OCI-LY1 (cell line): ENCODE results near the gene MAPK1.
"Not testable (repeated sequence)": the region's sequence is repeated elsewhere in the genome, so short reads cannot be mapped to it uniquely, and the experiment has no call there.

Source experiments
- H2AFZ ChIP-seq: fragments of 200-600 bp; sonication (generic), shearing (Covaris generic); 2 replicates; pipeline ENCODE4 v1.6.0; 2014; ENCODE audit warnings: antibody characterized with exemption, mild to moderate bottlenecking, low read length
- H3F3A ChIP-seq: fragments of 200-600 bp; sonication (generic), shearing (Covaris generic); 2 replicates; pipeline ENCODE4 v1.6.0; 2014; ENCODE audit warnings: mild to moderate bottlenecking, antibody characterized with exemption, low read length, moderate library complexity; ENCODE audit not compliant: insufficient read depth
- H3K27ac ChIP-seq: fragments of 200-600 bp; sonication (generic); 2 replicates; pipeline ENCODE4 v1.5.1; 2014; ENCODE audit warnings: low read length, mixed run types, mild to moderate bottlenecking, low read depth; ENCODE audit not compliant: poor library complexity, severe bottlenecking
- H3K27me3 ChIP-seq: fragments of 200-600 bp; sonication (generic); 2 replicates; pipeline ENCODE4 v1.6.0; 2014; ENCODE audit warnings: antibody characterized with exemption, mild to moderate bottlenecking, low read length, moderate library complexity; ENCODE audit not compliant: insufficient read depth
- H3K36me3 ChIP-seq: fragments of 200-600 bp; sonication (generic); 2 replicates; pipeline ENCODE4 v1.6.1; 2014; ENCODE audit warnings: mild to moderate bottlenecking, antibody characterized with exemption, low read length, moderate library complexity, mixed read lengths; ENCODE audit not compliant: insufficient read depth
- H3K4me1 ChIP-seq: fragments of 200-600 bp; sonication (generic); 2 replicates; pipeline ENCODE4 v1.5.1; 2014; ENCODE audit warnings: mild to moderate bottlenecking, low read length, moderate library complexity; ENCODE audit not compliant: insufficient read depth, severe bottlenecking
- H3K4me2 ChIP-seq: fragments of 200-600 bp; sonication (generic), shearing (Covaris generic); 2 replicates; pipeline ENCODE4 v1.6.1; 2014; ENCODE audit warnings: low read length
- H3K4me3 ChIP-seq: fragments of 200-600 bp; sonication (generic); 2 replicates; pipeline ENCODE4 v1.5.1; 2014; ENCODE audit warnings: low read length, low read depth, mild to moderate bottlenecking, mixed read lengths; ENCODE audit not compliant: poor library complexity, severe bottlenecking
- H3K79me2 ChIP-seq: fragments of 200-600 bp; shearing (Covaris generic); 2 replicates; pipeline ENCODE4 v1.6.1; 2016; ENCODE audit warnings: mixed run types, low read length, mixed read lengths; ENCODE audit not compliant: insufficient read depth
- H3K9ac ChIP-seq: fragments of 200-600 bp; sonication (generic), shearing (Covaris generic); 2 replicates; pipeline ENCODE4 v1.6.1; 2014; ENCODE audit warnings: mild to moderate bottlenecking, low read length, mixed read lengths
- H3K9me2 ChIP-seq: fragments of 200-600 bp; sonication (generic), shearing (Covaris generic); 2 replicates; pipeline ENCODE4 v1.6.1; 2014; ENCODE audit warnings: low read depth, mild to moderate bottlenecking, low read length, mixed read lengths
- H3K9me3 ChIP-seq: fragments of 200-600 bp; shearing (Covaris generic); 2 replicates; pipeline ENCODE4 v1.6.1; 2014; ENCODE audit warnings: low read length, mixed read lengths
- H4K20me1 ChIP-seq: fragments of 200-600 bp; sonication (generic), shearing (Covaris generic); 2 replicates; pipeline ENCODE4 v1.6.0; 2016; ENCODE audit warnings: mild to moderate bottlenecking, low read length; ENCODE audit not compliant: insufficient read depth
- CTCF ChIP-seq: fragments of 200-600 bp; sonication (generic), shearing (Covaris generic); IDR thresholded peaks from 2 replicates; pipeline ENCODE4 v1.5.1; 2017; ENCODE audit warnings: mild to moderate bottlenecking, antibody characterized with exemption, low read length, moderate library complexity, mixed read lengths
- EZH2 ChIP-seq: fragments of 200-600 bp; sonication (generic), shearing (Covaris generic); IDR thresholded peaks from 2 replicates; pipeline ENCODE4 v1.8.0; 2017; ENCODE audit warnings: borderline replicate concordance, mixed run types, mild to moderate bottlenecking, antibody characterized with exemption, low read length, moderate library complexity, mixed read lengths

The MAPK1 gene

GRCh38 chr22:21837248-21837979, 30.0 kb downstream of the MAPK1 start:
- Histone ChIP-seq H3K27ac (peak overlapping the region; percentile 57), H4K20me1 (no peaks in the 10 kb centered on the region), H3K79me2 (peaks cover 90% of the 10 kb centered on the region)

GRCh38 chr22:21836486-21836885, 31.0 kb downstream of the MAPK1 start:
- H3K4me2 ChIP-seq, H3K27me3 ChIP-seq, H3K4me3 ChIP-seq, H2AFZ ChIP-seq, H3K9me3 ChIP-seq, H3K9ac ChIP-seq, H3F3A ChIP-seq, H3K9me2 ChIP-seq, H4K20me1 ChIP-seq: not testable (repeated sequence)
- H3K4me1 ChIP-seq: peaks cover 57% of the 10 kb centered on the region
- peak overlapping the region; percentile 82 for H3K27ac ChIP-seq
- peaks cover 95% of the 10 kb centered on the region for H3K79me2 ChIP-seq
- H3K36me3 ChIP-seq: peaks cover 17% of the 10 kb centered on the region; the same call in 1 of the 2 replicates

More at GRCh38 chr22:21837248-21837979, 30.0 kb downstream of the MAPK1 start:
- TF ChIP-seq EZH2 (no peak), CTCF (no peak)
- no peaks in the 10 kb centered on the region for H3F3A ChIP-seq
- H3K27me3 ChIP-seq: no peaks in the 10 kb centered on the region
- H3K36me3 ChIP-seq: peaks cover 13% of the 10 kb centered on the region; the same call in 1 of the 2 replicates
- no peak overlapping the region for H3K9ac ChIP-seq
- no peaks in the 10 kb centered on the region for H3K9me3 ChIP-seq
- H3K4me3 ChIP-seq: no peak overlapping the region
- no peak overlapping the region; the same call in 1 of the 2 replicates for H3K4me2 ChIP-seq
- H2AFZ ChIP-seq: no peak overlapping the region
- H3K9me2 ChIP-seq: no peaks in the 10 kb centered on the region
- peaks cover 55% of the 10 kb centered on the region for H3K4me1 ChIP-seq

- Histone ChIP-seq H3K4me3 (peak overlapping the region; percentile 3), H3K9me2 (no peaks in the 10 kb centered on the region), H2AFZ (no peak overlapping the region), H4K20me1 (no peaks in the 10 kb centered on the region), H3K4me2 (peak overlapping the region; percentile 46), H3K79me2 (peaks cover 97% of the 10 kb centered on the region), H3K27ac (peak overlapping the region; percentile 82), H3K27me3 (no peaks in the 10 kb centered on the region), H3K9me3 (no peaks in the 10 kb centered on the region), H3F3A (no peaks in the 10 kb centered on the region), H3K4me1 (peaks cover 57% of the 10 kb centered on the region), H3K9ac (peak overlapping the region; percentile 16; the same call in 1 of the 2 replicates), H3K36me3 (peaks cover 17% of the 10 kb centered on the region; the same call in 1 of the 2 replicates)
- TF ChIP-seq CTCF: no peak
- no peak for TF ChIP-seq EZH2
Observed at GRCh38 chr22:21835378-21835777, 32.1 kb downstream of the MAPK1 start.

GRCh38 chr22:21834869-21835268, 32.6 kb downstream of the MAPK1 start:
- Histone ChIP-seq H3K9me3 (no peaks in the 10 kb centered on the region), H4K20me1 (no peaks in the 10 kb centered on the region; the same call in 1 of the 2 replicates), H2AFZ (no peak overlapping the region), H3F3A (no peaks in the 10 kb centered on the region), H3K4me2 (peak overlapping the region; percentile 46), H3K9me2 (no peaks in the 10 kb centered on the region), H3K9ac (peak overlapping the region; percentile 16; the same call in 1 of the 2 replicates), H3K4me1 (peaks cover 57% of the 10 kb centered on the region), H3K79me2 (peaks cover 97% of the 10 kb centered on the region), H3K27me3 (no peaks in the 10 kb centered on the region), H3K4me3 (peak overlapping the region; percentile 3), H3K36me3 (peaks cover 14% of the 10 kb centered on the region; the same call in 1 of the 2 replicates), H3K27ac (peak overlapping the region; percentile 82)
- no peak for TF ChIP-seq CTCF
- TF ChIP-seq EZH2: no peak
